ENCODE measurements around the gene ABCC1.

Gene ABCC1

GRCh38 chr16:16025214-16025968 is 76.0 kb downstream of the ABCC1 start:
- H3K4me3 ChIP-seq (replicated peaks; ENCODE audit: low read depth, low read length): no peak overlapping the region
- TF ChIP-seq, protein P1, sequence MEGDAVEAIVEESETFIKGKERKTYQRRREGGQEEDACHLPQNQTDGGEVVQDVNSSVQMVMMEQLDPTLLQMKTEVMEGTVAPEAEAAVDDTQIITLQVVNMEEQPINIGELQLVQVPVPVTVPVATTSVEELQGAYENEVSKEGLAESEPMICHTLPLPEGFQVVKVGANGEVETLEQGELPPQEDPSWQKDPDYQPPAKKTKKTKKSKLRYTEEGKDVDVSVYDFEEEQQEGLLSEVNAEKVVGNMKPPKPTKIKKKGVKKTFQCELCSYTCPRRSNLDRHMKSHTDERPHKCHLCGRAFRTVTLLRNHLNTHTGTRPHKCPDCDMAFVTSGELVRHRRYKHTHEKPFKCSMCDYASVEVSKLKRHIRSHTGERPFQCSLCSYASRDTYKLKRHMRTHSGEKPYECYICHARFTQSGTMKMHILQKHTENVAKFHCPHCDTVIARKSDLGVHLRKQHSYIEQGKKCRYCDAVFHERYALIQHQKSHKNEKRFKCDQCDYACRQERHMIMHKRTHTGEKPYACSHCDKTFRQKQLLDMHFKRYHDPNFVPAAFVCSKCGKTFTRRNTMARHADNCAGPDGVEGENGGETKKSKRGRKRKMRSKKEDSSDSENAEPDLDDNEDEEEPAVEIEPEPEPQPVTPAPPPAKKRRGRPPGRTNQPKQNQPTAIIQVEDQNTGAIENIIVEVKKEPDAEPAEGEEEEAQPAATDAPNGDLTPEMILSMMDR (IDR thresholded peaks at IDR 0.05; ENCODE audit: low read length, missing control alignments): no peak
- DNase-seq (ENCODE audit: low read depth): peak; percentile 79

DNA sequence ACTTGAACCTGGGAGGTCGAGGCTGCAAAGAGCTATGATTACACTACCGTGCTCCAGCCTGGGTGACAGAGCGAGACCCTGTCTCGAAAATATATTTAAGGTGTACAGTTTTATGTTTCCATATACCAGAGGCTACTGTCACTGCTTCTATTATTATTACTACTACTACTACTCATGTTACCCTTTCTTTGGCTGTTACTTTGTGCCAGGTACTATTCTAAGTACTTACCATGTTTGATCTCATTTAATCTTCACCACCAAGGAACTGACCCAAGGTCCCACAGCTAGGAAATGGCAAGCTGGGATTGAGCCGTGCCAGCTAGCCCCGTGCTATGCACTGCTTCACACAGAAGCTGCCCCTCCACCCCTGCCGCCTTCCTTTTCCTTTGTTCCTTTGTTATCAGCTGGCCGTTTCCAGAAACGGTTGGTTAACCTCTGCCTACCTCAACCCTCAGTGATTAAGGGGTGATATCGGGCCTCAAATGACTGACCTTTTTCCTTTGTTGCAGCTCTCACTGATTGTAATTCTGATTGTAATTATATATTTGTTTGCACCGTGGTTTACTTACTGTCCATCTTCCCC is 78.4 kb downstream of the ABCC1 start:
- TF ChIP-seq, protein P1 (IDR thresholded peaks at IDR 0.05; ENCODE audit: low read length, missing control alignments): no peak
- no peak for DNase-seq (ENCODE audit: low read depth)
- H3K4me3 ChIP-seq (replicated peaks; ENCODE audit: low read depth, low read length): no peak overlapping the region

- no peak for DNase-seq (ENCODE audit: low read depth)
- TF ChIP-seq, protein P1 (IDR thresholded peaks at IDR 0.05; ENCODE audit: low read length, missing control alignments): no peak
- no peak overlapping the region for H3K4me3 ChIP-seq (replicated peaks; ENCODE audit: low read depth, low read length)
Measured at GRCh38 chr16:16028311-16028999, 79.0 kb downstream of the ABCC1 start.

DNA sequence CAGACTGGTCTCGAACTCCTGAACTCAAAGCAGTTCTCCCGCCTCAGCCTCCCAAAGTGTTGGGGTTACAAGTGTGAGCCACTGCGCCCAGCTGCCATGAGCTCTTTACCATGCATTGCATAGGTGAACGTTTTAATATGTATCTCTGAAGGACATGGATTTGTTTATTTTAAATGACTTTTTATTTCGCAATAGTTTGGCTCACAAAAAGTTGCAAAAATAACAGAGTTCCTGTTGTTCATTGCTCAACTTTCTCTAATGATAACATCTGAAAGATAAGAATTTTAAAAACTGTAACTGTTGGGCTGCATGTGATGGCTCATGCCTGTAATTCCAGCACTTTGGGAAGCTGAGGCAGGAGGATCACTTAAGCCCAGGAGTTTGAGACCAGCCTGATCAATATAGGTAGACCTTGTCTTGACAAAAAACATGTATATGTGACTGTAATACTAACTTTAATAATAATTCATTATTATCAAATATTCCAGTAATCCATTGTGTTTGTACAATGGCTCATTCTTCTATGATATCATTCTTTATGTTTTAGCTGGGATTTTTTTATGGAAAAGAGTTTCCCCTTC is 80.1 kb downstream of the ABCC1 start:
- H3K4me3 ChIP-seq (replicated peaks; ENCODE audit: low read depth, low read length): no peak overlapping the region
- DNase-seq (ENCODE audit: low read depth): peak; percentile 61
- TF ChIP-seq, protein P1 (IDR thresholded peaks at IDR 0.05; ENCODE audit: low read length, missing control alignments): no peak

- no peak for DNase-seq (ENCODE audit: low read depth)
- TF ChIP-seq, protein P1 (IDR thresholded peaks at IDR 0.05; ENCODE audit: low read length, missing control alignments): no peak
- no peak overlapping the region for H3K4me3 ChIP-seq (replicated peaks; ENCODE audit: low read depth, low read length)
Measured at GRCh38 chr16:16030449-16030848, 81.0 kb downstream of the ABCC1 start.

GRCh38 chr16:16031401-16031800 is 82.0 kb downstream of the ABCC1 start:
- H3K4me3 ChIP-seq (replicated peaks; ENCODE audit: low read depth, low read length): no peak overlapping the region
- no peak for DNase-seq (ENCODE audit: low read depth)
- TF ChIP-seq, protein P1 (IDR thresholded peaks at IDR 0.05; ENCODE audit: low read length, missing control alignments): no peak
